Keratinocyte (primary cell): ENCODE results near the gene HEG1. TPM values are rescaled to one million over a fixed set of nuclear protein-coding genes. Genes with fewer than 3 reads are reported as not detected.

Source experiments
- DNase-seq: peaks from one replicate; pipeline ENCODE4 v3.0.0-alpha.2; 2011; ENCODE audit warnings: low read depth, missing footprints, low spot score
- FAIRE-seq: peaks from 2 replicates; lab custom pipeline; 2011; peaks lifted over from hg19 to GRCh38; lab: Jason Lieb, UNC
- H2AFZ ChIP-seq: 2 replicates; pipeline ENCODE4 v1.6.0; 2012; ENCODE audit warnings: low read length, control low read depth, inconsistent platforms; ENCODE audit not compliant: control insufficient read depth
- H3K27ac ChIP-seq: 2 replicates; pipeline ENCODE4 v1.5.1; 2011; ENCODE audit warnings: low read length; ENCODE audit not compliant: control insufficient read depth, insufficient read depth
- H3K27me3 ChIP-seq: 3 replicates; pipeline ENCODE4 v1.6.0; 2011; ENCODE audit warnings: low read length; ENCODE audit not compliant: control insufficient read depth, insufficient read depth; ENCODE audit errors: extremely low read depth
- H3K36me3 ChIP-seq, 2 experiments: 2 replicates in 1 of 2; 3 replicates in 1 of 2; pipeline ENCODE4 v1.5.1; 2011; ENCODE audit warnings: low read length in 2 of 2, mild to moderate bottlenecking in 1 of 2; ENCODE audit not compliant: control insufficient read depth in 2 of 2, insufficient read depth in 2 of 2; ENCODE audit errors: extremely low read depth in 1 of 2
- H3K4me1 ChIP-seq: 3 replicates; pipeline ENCODE4 v1.5.1; 2011; ENCODE audit warnings: low read length; ENCODE audit not compliant: control insufficient read depth, insufficient read depth; ENCODE audit errors: extremely low read depth
- H3K4me2 ChIP-seq: 3 replicates; pipeline ENCODE4 v1.6.0; 2011; ENCODE audit warnings: low read depth, low read length; ENCODE audit not compliant: control insufficient read depth, insufficient read depth; ENCODE audit errors: extremely low read depth
- H3K4me3 ChIP-seq, 3 experiments: fragments of 200-600 bp in 1 of 3; sonication (generic) in 1 of 3; 2 replicates in 2 of 3; 3 replicates in 1 of 3; pipeline ENCODE4 v1.5.1; 2011 to 2016; ENCODE audit warnings: low read length in 3 of 3, mild to moderate bottlenecking in 3 of 3, control low read depth in 2 of 3, inconsistent platforms in 1 of 3, low read depth in 1 of 3, mixed read lengths in 1 of 3, mixed run types in 1 of 3, moderate library complexity in 1 of 3; ENCODE audit not compliant: control insufficient read depth in 2 of 3, insufficient read depth in 2 of 3; ENCODE audit errors: extremely low read depth in 1 of 3
- H3K79me2 ChIP-seq: 2 replicates; pipeline ENCODE4 v1.6.0; 2012; ENCODE audit warnings: low read length; ENCODE audit not compliant: control insufficient read depth, insufficient read depth
- H3K9ac ChIP-seq: 3 replicates; pipeline ENCODE4 v1.6.0; 2011; ENCODE audit warnings: low read length; ENCODE audit not compliant: control insufficient read depth, insufficient read depth; ENCODE audit errors: extremely low read depth
- H3K9me1 ChIP-seq: 3 replicates; pipeline ENCODE4 v1.6.0; 2011; ENCODE audit warnings: low read length; ENCODE audit not compliant: control insufficient read depth, insufficient read depth; ENCODE audit errors: extremely low read depth
- H3K9me3 ChIP-seq: 2 replicates; pipeline ENCODE4 v1.5.1; 2012; ENCODE audit warnings: low read depth, low read length; ENCODE audit not compliant: control insufficient read depth
- H4K20me1 ChIP-seq: 3 replicates; pipeline ENCODE4 v1.6.0; 2011; ENCODE audit warnings: low read length; ENCODE audit not compliant: control insufficient read depth, insufficient read depth; ENCODE audit errors: extremely low read depth
- EZH2 ChIP-seq: IDR thresholded peaks from one replicate; pipeline ENCODE4 v1.6.1; 2012; ENCODE audit warnings: inconsistent platforms, mild to moderate bottlenecking, low read length, moderate library complexity
- dilution Hi-C: fragments of 300-500 bp; cut with MboI; formaldehyde crosslinking; loops from one replicate; pipeline ENCODE4 v1.7.0; 2020; ENCODE audit warnings: low sequenced_read_pairs; ENCODE audit not compliant: extremely low pct_ligation_motif_present
- polyA plus RNA-seq, 5 experiments: library from polyadenylated mRNA; depleted of rRNA in 3 of 5; stranded (reverse) in 3 of 5; stranded (forward) in 1 of 5; unstranded in 1 of 5; fragments of >200 nt; gene quantifications; 1 replicate in 1 of 5; 2 replicates in 3 of 5; 3 replicates in 1 of 5; pipeline versions ENCODE4 v1.2.1 to v1.2.3, GENCODE V29; 2011 to 2012; ENCODE audit warnings: missing spikeins in 2 of 5, low read depth in 1 of 5, low replicate concordance in 1 of 5
- TF ChIP-seq, protein P1 (sequence below), 3 experiments: IDR thresholded peaks in 1 of 3; conservative IDR thresholded peaks in 1 of 3; optimal IDR thresholded peaks in 1 of 3; 2 replicates in 2 of 3; 3 replicates in 1 of 3; pipeline versions ENCODE3 to v1.5.1; 2011; ENCODE audit warnings: low read length in 3 of 3, mild to moderate bottlenecking in 3 of 3, moderate library complexity in 2 of 3, control low read depth in 1 of 3, inconsistent platforms in 1 of 3; ENCODE audit not compliant: insufficient read depth in 2 of 3; ENCODE audit errors: extremely low read depth in 1 of 3

HEG1 gene
- polyA plus RNA-seq, 1 donor (not counting 4 experiments of a cell fraction or from before 2014, with no cell fraction given), result 12.7 TPM

- FAIRE-seq, result no peak
- peak overlapping the region; percentile 58 to 84 (median 60) for H3K4me3 ChIP-seq
- no peaks in the 10 kb centered on the region for H3K9me3 ChIP-seq
Measured at GRCh38 chr3:125055331-125055912, 375 bp downstream of the HEG1 start.

DNA sequence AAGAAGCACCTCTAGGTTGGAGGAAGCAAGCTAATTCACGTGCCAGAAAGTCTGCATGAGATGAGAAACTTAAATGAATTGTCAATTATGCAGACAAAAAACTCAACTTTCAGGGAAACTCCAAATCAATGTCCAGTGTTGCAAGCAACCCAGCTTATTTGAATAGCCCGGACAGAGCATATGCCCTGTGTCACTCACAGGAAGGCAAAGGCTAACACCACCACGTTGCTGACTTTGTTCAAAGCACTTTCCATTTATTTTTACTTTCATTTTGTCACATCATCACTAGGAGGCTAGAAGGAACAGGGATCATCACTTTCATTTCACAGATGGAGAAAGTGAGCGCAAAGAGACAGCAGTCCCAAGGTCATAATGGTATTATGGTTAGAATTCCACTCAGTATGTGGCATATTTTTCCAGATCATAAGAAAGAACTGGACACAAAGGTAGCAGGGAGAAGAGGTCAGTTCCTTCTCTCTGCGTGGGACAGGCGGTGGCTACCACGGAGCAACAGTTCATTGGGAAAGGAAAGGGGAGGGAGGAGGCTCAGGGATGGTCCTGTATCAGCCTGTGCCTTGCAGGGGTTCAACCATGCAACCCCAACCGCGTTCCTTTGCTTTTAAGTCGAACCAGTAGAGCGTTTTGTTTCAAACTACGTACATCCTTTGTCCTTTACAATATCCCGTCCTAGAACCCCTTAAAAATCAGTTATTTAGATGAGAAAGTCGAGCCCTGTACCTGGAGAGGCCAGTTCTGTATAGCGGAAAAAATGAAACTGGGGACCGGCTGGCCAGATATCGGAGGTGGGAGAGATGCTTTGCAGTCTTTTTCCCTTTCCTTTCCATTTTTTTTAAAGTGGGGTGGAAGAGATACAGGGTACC is 1.1 kb downstream of the HEG1 start:
- H3K79me2 ChIP-seq, result peaks cover 20% of the 10 kb centered on the region
- no peaks in the 10 kb centered on the region for H3K36me3 ChIP-seq
- no peaks in the 10 kb centered on the region for H3K9me1 ChIP-seq
- H3K9ac ChIP-seq, result peak overlapping the region; percentile 52
- H3K4me3 ChIP-seq, result peak overlapping the region; percentile 58 to 84 (median 60)
- peaks cover 65% of the 10 kb centered on the region for H3K4me1 ChIP-seq
- H2AFZ ChIP-seq, result peak overlapping the region; percentile 62
- no peaks in the 10 kb centered on the region for H4K20me1 ChIP-seq
- no peaks in the 10 kb centered on the region for H3K9me3 ChIP-seq
- no peak overlapping the region for H3K27ac ChIP-seq
- TF ChIP-seq, protein P1, sequence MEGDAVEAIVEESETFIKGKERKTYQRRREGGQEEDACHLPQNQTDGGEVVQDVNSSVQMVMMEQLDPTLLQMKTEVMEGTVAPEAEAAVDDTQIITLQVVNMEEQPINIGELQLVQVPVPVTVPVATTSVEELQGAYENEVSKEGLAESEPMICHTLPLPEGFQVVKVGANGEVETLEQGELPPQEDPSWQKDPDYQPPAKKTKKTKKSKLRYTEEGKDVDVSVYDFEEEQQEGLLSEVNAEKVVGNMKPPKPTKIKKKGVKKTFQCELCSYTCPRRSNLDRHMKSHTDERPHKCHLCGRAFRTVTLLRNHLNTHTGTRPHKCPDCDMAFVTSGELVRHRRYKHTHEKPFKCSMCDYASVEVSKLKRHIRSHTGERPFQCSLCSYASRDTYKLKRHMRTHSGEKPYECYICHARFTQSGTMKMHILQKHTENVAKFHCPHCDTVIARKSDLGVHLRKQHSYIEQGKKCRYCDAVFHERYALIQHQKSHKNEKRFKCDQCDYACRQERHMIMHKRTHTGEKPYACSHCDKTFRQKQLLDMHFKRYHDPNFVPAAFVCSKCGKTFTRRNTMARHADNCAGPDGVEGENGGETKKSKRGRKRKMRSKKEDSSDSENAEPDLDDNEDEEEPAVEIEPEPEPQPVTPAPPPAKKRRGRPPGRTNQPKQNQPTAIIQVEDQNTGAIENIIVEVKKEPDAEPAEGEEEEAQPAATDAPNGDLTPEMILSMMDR (optimal IDR thresholded peaks at IDR 0.05 in 1 of 3, IDR thresholded peaks at IDR 0.05 in 1 of 3, conservative IDR thresholded peaks at IDR 0.05 in 1 of 3; ENCODE audit: extremely low read depth in 1 of 3, insufficient read depth in 2 of 3, low read length in 3 of 3), result no peak
- no peak for TF ChIP-seq EZH2
- FAIRE-seq (peak; percentile 55), DNase-seq (no peak)
- dilution Hi-C loops, result no loop called here
- peak overlapping the region; percentile 82 for H3K4me2 ChIP-seq
- H3K27me3 ChIP-seq, result no peaks in the 10 kb centered on the region

More at GRCh38 chr3:125055331-125055912, 375 bp downstream of the HEG1 start:
- no peak overlapping the region for H3K27ac ChIP-seq
- peaks cover 20% of the 10 kb centered on the region for H3K79me2 ChIP-seq
- H3K36me3 ChIP-seq, result no peaks in the 10 kb centered on the region
- dilution Hi-C loops, result no loop called here
- H3K9me1 ChIP-seq, result no peaks in the 10 kb centered on the region
- H3K4me1 ChIP-seq, result peaks cover 61% of the 10 kb centered on the region
- TF ChIP-seq, protein P1 (optimal IDR thresholded peaks at IDR 0.05 in 1 of 3, IDR thresholded peaks at IDR 0.05 in 1 of 3, conservative IDR thresholded peaks at IDR 0.05 in 1 of 3; ENCODE audit: extremely low read depth in 1 of 3, insufficient read depth in 2 of 3, low read length in 3 of 3), result peak in 1 of 3 experiments; percentile 5
- TF ChIP-seq EZH2, result no peak
- H3K27me3 ChIP-seq, result no peaks in the 10 kb centered on the region
- peak overlapping the region; percentile 52 for H3K9ac ChIP-seq
- DNase-seq, result no peak
- H2AFZ ChIP-seq, result peak overlapping the region; percentile 23
- peak overlapping the region; percentile 82 for H3K4me2 ChIP-seq
- no peaks in the 10 kb centered on the region for H4K20me1 ChIP-seq
